ENCODE results near the gene VEZT. TPM values are rescaled to one million over a fixed set of nuclear protein-coding genes. Genes with fewer than 3 reads are reported as not detected.
A peak's percentile ranks its signal among the peaks of the same experiment; 100 is the strongest.

Gene VEZT
- total and polyA plus RNA-seq, 12 donors = 17.1 to 92.5 (median 73.5) TPM

DNA sequence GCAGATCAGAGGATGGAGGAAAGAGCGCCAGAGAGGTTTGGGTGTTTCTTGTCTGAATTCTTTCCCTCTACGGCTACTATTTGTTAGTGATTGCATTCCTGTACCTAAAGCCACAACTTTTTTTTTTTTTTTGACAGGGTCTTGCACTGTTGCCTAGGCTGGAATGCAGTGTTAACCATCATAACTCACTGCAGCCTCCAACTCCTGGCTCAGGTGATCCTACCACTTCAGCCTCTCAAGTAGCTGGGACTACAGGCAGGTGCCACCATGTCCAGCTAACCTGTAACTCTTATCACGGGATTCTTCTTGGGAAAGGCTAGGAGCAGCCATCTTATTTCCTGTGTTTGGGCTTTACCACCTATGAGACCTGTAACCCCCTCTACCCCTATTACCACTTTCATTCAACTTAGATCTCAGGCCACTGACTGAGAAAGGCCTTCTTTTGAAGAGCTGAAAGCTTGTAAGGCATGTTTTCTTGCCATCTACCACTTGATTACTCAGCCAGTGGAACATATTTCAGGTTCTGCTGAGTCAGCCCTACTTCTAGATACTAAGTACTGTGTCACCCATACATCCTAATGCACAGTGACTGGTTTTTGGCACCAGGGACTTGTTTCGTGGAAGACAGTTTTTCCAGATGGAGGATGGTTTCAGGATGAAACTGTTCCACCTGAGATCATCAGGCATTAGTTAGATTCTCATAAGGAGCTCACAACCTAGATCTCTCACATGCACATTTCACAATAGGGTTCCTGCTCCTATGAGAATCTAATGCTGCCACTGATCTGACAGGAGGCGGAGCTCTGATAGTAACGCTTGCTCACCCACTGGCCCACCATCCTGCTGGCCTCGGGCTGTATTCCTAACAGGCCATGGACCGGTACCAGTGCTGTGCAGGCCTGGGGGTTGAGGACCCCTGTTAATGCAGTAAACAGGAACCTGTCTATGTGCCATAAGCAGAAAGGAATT lies 6.9 kb downstream of the VEZT start:
- H3K36me3 ChIP-seq = peaks cover 0 to 22% (median 9%) of the 10 kb centered on the region in 9 donors
- no peak overlapping the region for H3K27ac ChIP-seq
- no peaks in the 10 kb centered on the region for H3K9me3 ChIP-seq
- intact Hi-C loops (cut with DNase I) = loop anchor here in 2 of 10 donors (5.0 kb wide), 2 partner anchors 33 to 38 kb away; no protein-coding TSS in a partner anchor
- H3K27me3 ChIP-seq = no peaks in the 10 kb centered on the region
- H3K4me1 ChIP-seq = peaks cover 0 to 69% (median 38%) of the 10 kb centered on the region in 9 donors
- TF ChIP-seq, protein P1, sequence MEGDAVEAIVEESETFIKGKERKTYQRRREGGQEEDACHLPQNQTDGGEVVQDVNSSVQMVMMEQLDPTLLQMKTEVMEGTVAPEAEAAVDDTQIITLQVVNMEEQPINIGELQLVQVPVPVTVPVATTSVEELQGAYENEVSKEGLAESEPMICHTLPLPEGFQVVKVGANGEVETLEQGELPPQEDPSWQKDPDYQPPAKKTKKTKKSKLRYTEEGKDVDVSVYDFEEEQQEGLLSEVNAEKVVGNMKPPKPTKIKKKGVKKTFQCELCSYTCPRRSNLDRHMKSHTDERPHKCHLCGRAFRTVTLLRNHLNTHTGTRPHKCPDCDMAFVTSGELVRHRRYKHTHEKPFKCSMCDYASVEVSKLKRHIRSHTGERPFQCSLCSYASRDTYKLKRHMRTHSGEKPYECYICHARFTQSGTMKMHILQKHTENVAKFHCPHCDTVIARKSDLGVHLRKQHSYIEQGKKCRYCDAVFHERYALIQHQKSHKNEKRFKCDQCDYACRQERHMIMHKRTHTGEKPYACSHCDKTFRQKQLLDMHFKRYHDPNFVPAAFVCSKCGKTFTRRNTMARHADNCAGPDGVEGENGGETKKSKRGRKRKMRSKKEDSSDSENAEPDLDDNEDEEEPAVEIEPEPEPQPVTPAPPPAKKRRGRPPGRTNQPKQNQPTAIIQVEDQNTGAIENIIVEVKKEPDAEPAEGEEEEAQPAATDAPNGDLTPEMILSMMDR (IDR thresholded peaks at IDR 0.05) = no peak
- no peak overlapping the region for H3K4me3 ChIP-seq
- WGBS, 2 donors = 83 to 88% methylated on average over 8 of the region's 8 CpGs
- no peak for DNase-seq
- peak in 3 of 8 donors; percentile 18 to 25 (median 24) for ATAC-seq

DNA sequence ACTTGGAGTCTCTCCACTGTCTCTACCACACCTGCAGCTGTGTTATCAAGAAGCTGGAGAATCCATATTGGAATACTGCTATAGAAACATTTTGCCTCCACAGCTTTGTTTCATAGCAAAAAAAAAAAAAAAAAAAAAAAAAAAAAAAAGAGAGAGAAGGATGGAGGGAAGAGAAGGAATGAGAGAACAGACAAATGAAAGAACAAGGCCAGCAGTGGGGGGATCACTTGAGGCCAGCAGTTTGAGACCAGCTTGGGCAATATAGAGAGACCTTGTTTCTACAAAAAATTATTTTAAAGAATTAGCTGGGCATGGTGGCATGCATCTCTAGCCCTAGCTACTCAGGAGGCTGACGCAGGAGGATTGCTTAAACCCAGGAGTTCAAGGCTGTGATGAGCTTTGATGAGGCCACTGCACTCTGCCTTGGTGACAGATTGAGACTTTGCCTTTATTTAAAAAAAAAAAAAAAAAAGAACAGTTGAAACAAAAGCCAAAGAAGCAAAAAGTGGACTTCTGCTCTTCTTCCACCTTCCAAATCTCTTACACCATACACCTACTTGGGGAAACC lies 8.1 kb downstream of the VEZT start:
- DNase-seq (no peak), ATAC-seq (no peak)
- Histone ChIP-seq H3K27me3 (no peaks in the 10 kb centered on the region), H3K27ac (no peak overlapping the region), H3K4me3 (no peak overlapping the region), H3K4me1 (peaks cover 0 to 67% (median 36%) of the 10 kb centered on the region in 9 donors), H3K9me3 (no peaks in the 10 kb centered on the region), H3K36me3 (peaks cover 0 to 22% (median 9%) of the 10 kb centered on the region in 9 donors)
- 94 to 95% methylated on average over 1 of the region's 1 CpG for WGBS, 2 donors
- TF ChIP-seq, protein P1 (IDR thresholded peaks at IDR 0.05) = no peak
- intact Hi-C loops (cut with DNase I) = loop anchor here in 1 of 10 donors (5.0 kb wide), 1 partner anchor 37 kb away; no protein-coding TSS in a partner anchor

DNA sequence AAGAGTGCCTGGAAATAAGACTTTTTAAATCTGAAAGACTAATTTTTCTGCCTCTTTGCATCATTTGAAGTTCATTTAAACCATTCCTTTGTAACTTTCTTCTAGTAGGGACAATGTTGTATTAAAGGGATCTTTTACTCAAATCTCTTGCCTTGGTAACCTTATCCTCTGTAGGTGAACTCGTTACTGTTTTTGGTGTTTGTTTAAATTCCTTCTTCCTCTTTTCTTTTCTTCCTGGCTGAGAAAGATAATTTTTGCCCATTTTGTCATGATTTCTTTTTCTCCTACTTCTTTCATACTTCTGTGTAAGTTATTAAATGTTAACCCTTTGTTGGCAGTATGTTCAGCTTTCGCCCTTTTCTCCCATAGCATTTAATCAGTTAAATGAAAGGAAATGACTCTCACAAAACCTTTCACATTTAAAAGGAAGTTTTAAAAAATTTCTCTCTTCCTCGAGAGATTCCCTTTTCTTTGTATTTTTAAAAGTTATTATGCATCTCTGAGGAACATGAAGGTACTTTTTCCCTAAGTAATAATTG lies 10.3 kb downstream of the VEZT start:
- Histone ChIP-seq H3K9me3 (no peaks in the 10 kb centered on the region), H3K4me3 (no peak overlapping the region), H3K4me1 (peaks cover 0 to 71% (median 38%) of the 10 kb centered on the region in 9 donors), H3K27ac (no peak overlapping the region), H3K36me3 (peaks cover 0 to 22% (median 9%) of the 10 kb centered on the region in 9 donors), H3K27me3 (no peaks in the 10 kb centered on the region)
- WGBS, 2 donors = 62 to 68% methylated on average over 3 of the region's 3 CpGs
- ATAC-seq (no peak), DNase-seq (no peak)
- TF ChIP-seq, protein P1 (IDR thresholded peaks at IDR 0.05) = no peak
- intact Hi-C loops (cut with DNase I) = loop anchor here in 1 of 10 donors (5.0 kb wide), 1 partner anchor 34 kb away; no protein-coding TSS in a partner anchor

DNA sequence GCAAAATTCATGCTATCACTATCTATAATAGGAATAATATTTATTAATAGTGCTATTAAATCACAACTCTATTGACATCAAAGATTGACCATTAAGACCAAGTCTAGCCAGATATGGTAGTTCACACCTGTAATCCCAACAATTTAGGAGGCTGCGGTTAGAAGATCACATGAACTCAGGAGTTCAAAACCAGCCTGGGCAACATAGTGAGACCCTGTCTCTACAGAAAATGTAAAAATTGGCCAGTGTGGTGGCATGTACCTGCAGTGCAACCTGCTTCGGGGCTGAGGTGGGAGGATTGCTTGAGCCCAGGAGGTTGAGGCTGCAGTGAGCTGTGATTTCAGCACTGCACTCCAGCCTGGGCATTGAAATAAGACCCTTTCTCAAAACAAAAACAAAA lies 11.0 kb downstream of the VEZT start:
- Histone ChIP-seq H3K4me1 (peaks cover 0 to 64% (median 35%) of the 10 kb centered on the region in 9 donors), H3K27ac (no peak overlapping the region), H3K4me3 (no peak overlapping the region), H3K27me3 (no peaks in the 10 kb centered on the region), H3K36me3 (peaks cover 0 to 22% (median 9%) of the 10 kb centered on the region in 9 donors), H3K9me3 (no peaks in the 10 kb centered on the region)
- 89 to 92% methylated on average over 2 of the region's 2 CpGs for WGBS, 2 donors
- DNase-seq (no peak), ATAC-seq (no peak)
- TF ChIP-seq, protein P1 (IDR thresholded peaks at IDR 0.05) = no peak
- intact Hi-C loops (cut with DNase I) = loop anchor here in 1 of 10 donors (5.0 kb wide), 1 partner anchor 34 kb away; no protein-coding TSS in a partner anchor
